Renal cortical epithelial cell (primary cell): ENCODE measurements around the gene SPATA31D1. TPM values are rescaled to one million over a fixed set of nuclear protein-coding genes. Genes with fewer than 3 reads are reported as not detected.
A peak's percentile ranks its signal among the peaks of the same experiment; 100 is the strongest.

Experiments used
- DNase-seq: peaks from one replicate; pipeline ENCODE4 v3.0.0-alpha.2; 2011; ENCODE audit warnings: low read depth
- total RNA-seq: library from RNA; depleted of rRNA; stranded (reverse); fragments of >200 nt; gene quantifications from 2 replicates; pipeline ENCODE4 v1.2.3, GENCODE V29; 2014

The SPATA31D1 gene
- total RNA-seq, 1 donor from 2014 or later: not detected

DNA sequence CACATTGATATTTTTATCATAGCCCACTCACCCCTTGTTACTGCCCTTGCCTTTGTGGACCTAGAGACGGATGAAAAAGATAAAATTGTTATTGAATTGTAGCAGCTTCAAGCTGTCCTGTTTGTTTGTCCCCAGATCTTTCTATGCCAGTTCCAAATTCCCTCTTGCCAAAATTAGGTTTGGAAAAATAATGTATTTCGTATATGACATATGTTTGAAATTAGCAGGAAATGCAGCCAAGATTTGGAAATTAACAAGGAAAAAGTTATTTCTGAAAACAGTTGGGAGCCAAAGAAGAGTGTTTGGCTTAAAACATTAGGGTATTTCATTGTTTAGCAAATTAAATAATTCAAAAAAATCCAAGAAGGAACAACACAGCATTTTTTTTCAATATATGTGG, 33.5 kb downstream of the SPATA31D1 start:
- no peak for DNase-seq

DNA sequence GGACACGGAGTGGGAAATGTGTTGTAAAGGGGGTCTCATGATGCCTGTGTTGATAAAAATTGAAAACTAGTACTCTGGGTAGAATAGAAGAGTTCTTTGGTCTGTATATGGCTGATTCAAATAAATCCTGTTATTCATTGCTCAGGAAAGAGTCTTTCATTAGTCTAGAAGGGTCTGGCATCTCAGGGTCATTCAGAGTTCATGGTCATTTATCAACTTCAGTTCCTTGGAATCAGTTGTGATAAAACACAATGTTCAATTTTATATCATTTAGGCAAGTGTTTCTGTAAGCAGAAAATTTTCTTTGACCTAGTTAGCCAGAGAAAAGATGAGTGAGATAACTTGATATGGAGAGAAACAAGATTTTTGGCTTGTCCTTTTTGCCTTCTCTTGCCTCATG, 36.3 kb downstream of the SPATA31D1 start:
- peak; percentile 2 for DNase-seq

- peak; percentile 85 for DNase-seq
Observed at GRCh38 chr9:82031538-82032280, 43.1 kb downstream of the SPATA31D1 start.

DNA sequence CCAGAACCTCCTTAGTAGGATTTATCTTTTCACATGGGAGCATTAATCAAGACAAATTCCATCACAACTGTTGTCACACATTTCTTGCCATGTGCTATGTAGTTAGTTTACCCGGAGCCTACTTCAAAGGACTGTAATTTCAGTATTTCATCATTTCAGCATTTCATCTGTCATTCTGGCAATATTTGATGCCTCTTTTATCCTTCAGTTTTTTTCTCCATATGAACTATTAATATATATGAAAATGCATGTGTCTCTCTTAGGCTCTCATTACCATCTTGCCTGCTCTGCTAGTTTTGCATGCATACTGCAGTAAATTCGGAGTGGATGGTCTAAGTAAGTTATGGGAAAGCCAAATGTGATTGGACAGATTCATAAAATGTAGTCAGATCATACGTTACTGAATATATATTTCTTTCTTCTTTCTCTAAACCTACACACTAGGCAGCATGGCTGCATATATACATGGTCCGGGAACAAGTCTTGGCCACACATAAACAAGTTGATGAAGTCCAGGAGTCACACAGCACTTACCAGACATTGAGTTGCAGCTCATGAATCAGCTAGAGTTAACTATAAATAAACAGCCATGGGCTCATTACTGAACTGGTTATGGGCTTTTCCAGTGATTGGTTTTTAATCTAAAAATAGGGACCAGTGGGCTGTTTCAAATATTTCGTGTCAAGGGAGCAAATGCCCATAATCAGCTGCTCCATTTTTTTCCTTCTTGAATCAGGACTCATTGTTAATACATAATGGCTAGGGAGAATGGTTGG, 46.6 kb downstream of the SPATA31D1 start:
- DNase-seq: peak; percentile 44

GRCh38 chr9:82036086-82036485, 47.5 kb downstream of the SPATA31D1 start:
- no peak for DNase-seq

DNA sequence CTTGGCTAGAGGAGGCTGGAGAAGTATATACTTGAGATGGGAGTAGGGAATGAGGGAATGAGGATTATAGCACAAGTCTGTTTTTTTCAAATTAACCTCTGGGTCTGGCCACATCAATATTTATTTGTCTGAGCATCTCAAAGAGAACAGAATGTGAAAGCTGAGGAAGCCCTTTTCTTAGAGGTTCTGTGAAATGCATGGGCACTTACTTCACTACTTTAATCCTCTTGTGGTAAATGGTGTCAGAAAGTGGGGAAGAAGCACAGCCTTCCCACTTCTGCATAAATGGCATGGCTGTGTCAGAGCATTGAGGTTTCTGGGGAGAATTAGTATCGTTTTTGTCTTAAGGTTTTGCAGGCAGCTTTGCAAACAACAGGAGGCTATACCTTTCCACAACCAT, 48.6 kb downstream of the SPATA31D1 start:
- DNase-seq: no peak

GRCh38 chr9:82038897-82039296, 50.3 kb downstream of the SPATA31D1 start:
- DNase-seq: no peak

Other genes with a start within 250 kb of the SPATA31D1 start
- gene SPATA31D4, start 60.3 kb upstream of the SPATA31D1 start, total RNA-seq: not detected in 2 replicates
- not detected in 2 replicates for gene SPATA31D3, start 45.3 kb upstream of the SPATA31D1 start, total RNA-seq